Keratinocyte (primary cell): ENCODE measurements around the gene POGZ. TPM values are rescaled to one million over a fixed set of nuclear protein-coding genes. Genes with fewer than 3 reads are reported as not detected.

Experiments
- DNase-seq: peaks from one replicate; pipeline ENCODE4 v3.0.0-alpha.2; 2011; ENCODE audit warnings: low read depth, missing footprints, low spot score
- FAIRE-seq: peaks from 2 replicates; lab custom pipeline; 2011; peaks lifted over from hg19 to GRCh38; lab: Jason Lieb, UNC
- H2AFZ ChIP-seq: 2 replicates; pipeline ENCODE4 v1.6.0; 2012; ENCODE audit warnings: low read length, control low read depth, inconsistent platforms; ENCODE audit not compliant: control insufficient read depth
- H3K27ac ChIP-seq: 2 replicates; pipeline ENCODE4 v1.5.1; 2011; ENCODE audit warnings: low read length; ENCODE audit not compliant: control insufficient read depth, insufficient read depth
- H3K27me3 ChIP-seq: 3 replicates; pipeline ENCODE4 v1.6.0; 2011; ENCODE audit warnings: low read length; ENCODE audit not compliant: control insufficient read depth, insufficient read depth; ENCODE audit errors: extremely low read depth
- H3K36me3 ChIP-seq, 2 experiments: 2 replicates in 1 of 2; 3 replicates in 1 of 2; pipeline ENCODE4 v1.5.1; 2011; ENCODE audit warnings: low read length in 2 of 2, mild to moderate bottlenecking in 1 of 2; ENCODE audit not compliant: control insufficient read depth in 2 of 2, insufficient read depth in 2 of 2; ENCODE audit errors: extremely low read depth in 1 of 2
- H3K4me1 ChIP-seq: 3 replicates; pipeline ENCODE4 v1.5.1; 2011; ENCODE audit warnings: low read length; ENCODE audit not compliant: control insufficient read depth, insufficient read depth; ENCODE audit errors: extremely low read depth
- H3K4me2 ChIP-seq: 3 replicates; pipeline ENCODE4 v1.6.0; 2011; ENCODE audit warnings: low read depth, low read length; ENCODE audit not compliant: control insufficient read depth, insufficient read depth; ENCODE audit errors: extremely low read depth
- H3K4me3 ChIP-seq, 3 experiments: fragments of 200-600 bp in 1 of 3; sonication (generic) in 1 of 3; 2 replicates in 2 of 3; 3 replicates in 1 of 3; pipeline ENCODE4 v1.5.1; 2011 to 2016; ENCODE audit warnings: low read length in 3 of 3, mild to moderate bottlenecking in 3 of 3, control low read depth in 2 of 3, inconsistent platforms in 1 of 3, low read depth in 1 of 3, mixed read lengths in 1 of 3, mixed run types in 1 of 3, moderate library complexity in 1 of 3; ENCODE audit not compliant: control insufficient read depth in 2 of 3, insufficient read depth in 2 of 3; ENCODE audit errors: extremely low read depth in 1 of 3
- H3K79me2 ChIP-seq: 2 replicates; pipeline ENCODE4 v1.6.0; 2012; ENCODE audit warnings: low read length; ENCODE audit not compliant: control insufficient read depth, insufficient read depth
- H3K9ac ChIP-seq: 3 replicates; pipeline ENCODE4 v1.6.0; 2011; ENCODE audit warnings: low read length; ENCODE audit not compliant: control insufficient read depth, insufficient read depth; ENCODE audit errors: extremely low read depth
- H3K9me1 ChIP-seq: 3 replicates; pipeline ENCODE4 v1.6.0; 2011; ENCODE audit warnings: low read length; ENCODE audit not compliant: control insufficient read depth, insufficient read depth; ENCODE audit errors: extremely low read depth
- H3K9me3 ChIP-seq: 2 replicates; pipeline ENCODE4 v1.5.1; 2012; ENCODE audit warnings: low read depth, low read length; ENCODE audit not compliant: control insufficient read depth
- H4K20me1 ChIP-seq: 3 replicates; pipeline ENCODE4 v1.6.0; 2011; ENCODE audit warnings: low read length; ENCODE audit not compliant: control insufficient read depth, insufficient read depth; ENCODE audit errors: extremely low read depth
- CTCF ChIP-seq, 3 experiments: IDR thresholded peaks in 1 of 3; conservative IDR thresholded peaks in 1 of 3; optimal IDR thresholded peaks in 1 of 3; 2 replicates in 2 of 3; 3 replicates in 1 of 3; pipeline versions ENCODE3 to v1.5.1; 2011; ENCODE audit warnings: low read length in 3 of 3, mild to moderate bottlenecking in 3 of 3, moderate library complexity in 2 of 3, control low read depth in 1 of 3, inconsistent platforms in 1 of 3; ENCODE audit not compliant: insufficient read depth in 2 of 3; ENCODE audit errors: extremely low read depth in 1 of 3
- EZH2 ChIP-seq: IDR thresholded peaks from one replicate; pipeline ENCODE4 v1.6.1; 2012; ENCODE audit warnings: inconsistent platforms, mild to moderate bottlenecking, low read length, moderate library complexity
- dilution Hi-C: fragments of 300-500 bp; cut with MboI; formaldehyde crosslinking; loops from one replicate; pipeline ENCODE4 v1.7.0; 2020; ENCODE audit warnings: low sequenced_read_pairs; ENCODE audit not compliant: extremely low pct_ligation_motif_present
- polyA plus RNA-seq, 5 experiments: library from polyadenylated mRNA; depleted of rRNA in 3 of 5; stranded (reverse) in 3 of 5; stranded (forward) in 1 of 5; unstranded in 1 of 5; fragments of >200 nt; gene quantifications; 1 replicate in 1 of 5; 2 replicates in 3 of 5; 3 replicates in 1 of 5; pipeline versions ENCODE4 v1.2.1 to v1.2.3, GENCODE V29; 2011 to 2012; ENCODE audit warnings: missing spikeins in 2 of 5, low read depth in 1 of 5, low replicate concordance in 1 of 5

The POGZ gene
- polyA plus RNA-seq, 1 donor (not counting 4 experiments of a cell fraction or from before 2014, with no cell fraction given): 29.9 TPM

GRCh38 chr1:151369302-151369610, 90.0 kb downstream of the POGZ start:
- H3K9me1 ChIP-seq: no peaks in the 10 kb centered on the region
- FAIRE-seq (no peak), DNase-seq (no peak)
- no peaks in the 10 kb centered on the region for H3K27me3 ChIP-seq
- H3K4me1 ChIP-seq: peaks cover 4% of the 10 kb centered on the region
- H4K20me1 ChIP-seq: no peaks in the 10 kb centered on the region
- no peak overlapping the region for H3K27ac ChIP-seq
- dilution Hi-C loops: no loop called here
- H3K4me3 ChIP-seq: no peak overlapping the region
- no peaks in the 10 kb centered on the region for H3K36me3 ChIP-seq
- no peaks in the 10 kb centered on the region for H3K9me3 ChIP-seq
- no peak overlapping the region for H3K4me2 ChIP-seq
- TF ChIP-seq EZH2: no peak
- TF ChIP-seq CTCF (optimal IDR thresholded peaks at IDR 0.05 in 1 of 3, IDR thresholded peaks at IDR 0.05 in 1 of 3, conservative IDR thresholded peaks at IDR 0.05 in 1 of 3; ENCODE audit: extremely low read depth in 1 of 3, insufficient read depth in 2 of 3, low read length in 3 of 3): no peak
- no peak overlapping the region for H2AFZ ChIP-seq
- H3K9ac ChIP-seq: no peak overlapping the region
- no peaks in the 10 kb centered on the region for H3K79me2 ChIP-seq

- Histone ChIP-seq H2AFZ (no peak overlapping the region), H4K20me1 (no peaks in the 10 kb centered on the region), H3K4me1 (peaks cover 4% of the 10 kb centered on the region), H3K9me1 (no peaks in the 10 kb centered on the region), H3K27me3 (no peaks in the 10 kb centered on the region), H3K36me3 (no peaks in the 10 kb centered on the region), H3K27ac (no peak overlapping the region), H3K4me3 (no peak overlapping the region), H3K9ac (no peak overlapping the region), H3K9me3 (no peaks in the 10 kb centered on the region), H3K79me2 (no peaks in the 10 kb centered on the region), H3K4me2 (no peak overlapping the region)
- no peak for FAIRE-seq
- dilution Hi-C loops: no loop called here
- no peak for DNase-seq
- TF ChIP-seq CTCF (optimal IDR thresholded peaks at IDR 0.05 in 1 of 3, IDR thresholded peaks at IDR 0.05 in 1 of 3, conservative IDR thresholded peaks at IDR 0.05 in 1 of 3; ENCODE audit: extremely low read depth in 1 of 3, insufficient read depth in 2 of 3, low read length in 3 of 3): no peak
- no peak for TF ChIP-seq EZH2
These were observed 90.6 kb downstream of the POGZ start for GRCh38 chr1:151368393-151369301.
